Dendritic cell treated with granulocyte-macrophage colony-stimulating factor and Interleukin-4, amounts not matched to agents 40 ng/mL and 50 ng/mL, for 4 days (primary cell): ENCODE results near the gene KHDC1.
"Not testable (repeated sequence)": the region's sequence is repeated elsewhere in the genome, so short reads cannot be mapped to it uniquely, and the experiment has no call there.

ENCODE experiments used
- H3K27ac Mint-ChIP-seq: one replicate; pipeline ENCODE4 v1.8.0; 2022; ENCODE audit warnings: mild to moderate bottlenecking, mixed read lengths
- H3K27me3 Mint-ChIP-seq: one replicate; pipeline ENCODE4 v1.8.0; 2022; ENCODE audit warnings: mild to moderate bottlenecking, mixed read lengths
- H3K36me3 Mint-ChIP-seq: one replicate; pipeline ENCODE4 v1.8.0; 2022; ENCODE audit warnings: low read depth, mixed read lengths
- H3K4me1 Mint-ChIP-seq: one replicate; pipeline ENCODE4 v1.8.0; 2022; ENCODE audit warnings: low read depth, mixed read lengths
- H3K4me3 Mint-ChIP-seq: one replicate; pipeline ENCODE4 v1.8.0; 2022; ENCODE audit warnings: mild to moderate bottlenecking, moderate library complexity, mixed read lengths
- H3K9me3 Mint-ChIP-seq: one replicate; pipeline ENCODE4 v1.8.0; 2022; ENCODE audit warnings: mixed read lengths
- intact Hi-C: fragments of 100-400 bp; cut with micrococcal nuclease; formaldehyde crosslinking; loops from one replicate; pipeline ENCODE4 v1.15.0; 2022

The KHDC1 gene

GRCh38 chr6:73233048-73233447 lies 29.9 kb downstream of the KHDC1 start:
- H3K27ac Mint-ChIP-seq = no peak overlapping the region
- H3K4me3 Mint-ChIP-seq = no peak overlapping the region
- H3K27me3 Mint-ChIP-seq = no peaks in the 10 kb centered on the region
- H3K4me1 Mint-ChIP-seq = peaks cover 9% of the 10 kb centered on the region
- no peaks in the 10 kb centered on the region for H3K9me3 Mint-ChIP-seq
- intact Hi-C loops = no loop called here
- no peaks in the 10 kb centered on the region for H3K36me3 Mint-ChIP-seq

- H3K4me1 Mint-ChIP-seq = peaks cover 9% of the 10 kb centered on the region
- no peak overlapping the region for H3K27ac Mint-ChIP-seq
- H3K9me3 Mint-ChIP-seq = no peaks in the 10 kb centered on the region
- no peak overlapping the region for H3K4me3 Mint-ChIP-seq
- intact Hi-C loops = no loop called here
- H3K36me3 Mint-ChIP-seq = no peaks in the 10 kb centered on the region
- no peaks in the 10 kb centered on the region for H3K27me3 Mint-ChIP-seq
Observed at GRCh38 chr6:73231986-73232391, 31.0 kb downstream of the KHDC1 start.

DNA sequence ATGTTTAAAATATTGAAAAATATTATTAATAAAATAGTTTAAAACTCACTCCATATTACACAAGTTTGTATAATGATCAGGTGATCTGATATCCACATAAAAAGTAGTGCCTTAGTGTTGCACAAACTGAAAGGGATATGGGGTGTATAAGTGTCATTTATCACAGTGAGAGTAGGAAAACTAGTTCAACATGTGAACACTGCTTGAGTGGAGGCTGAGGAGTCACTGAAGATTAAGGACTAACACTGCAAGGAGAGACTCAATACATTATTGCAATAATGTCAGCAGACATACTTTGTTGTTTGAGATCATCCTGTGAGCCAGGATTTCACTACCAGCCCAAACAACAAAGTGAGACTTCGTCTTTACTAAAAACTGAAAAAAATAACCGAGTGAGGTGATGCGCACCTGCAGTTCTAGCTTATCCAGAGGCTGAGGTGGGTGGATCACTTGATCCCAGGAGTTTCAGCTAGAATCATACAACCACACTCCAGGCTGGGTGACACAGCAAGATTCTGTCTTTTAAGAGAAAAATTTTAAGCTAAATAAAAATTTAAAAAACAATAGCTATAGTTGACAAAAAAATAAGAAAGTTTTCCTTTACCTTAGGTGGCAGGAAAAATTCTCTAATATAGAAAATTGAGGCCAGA lies 35.3 kb downstream of the KHDC1 start:
- intact Hi-C loops = no loop called here
- no peak overlapping the region for H3K4me3 Mint-ChIP-seq
- H3K9me3 Mint-ChIP-seq = peaks cover 9% of the 10 kb centered on the region
- no peaks in the 10 kb centered on the region for H3K36me3 Mint-ChIP-seq
- H3K4me1 Mint-ChIP-seq = peaks cover 9% of the 10 kb centered on the region
- H3K27ac Mint-ChIP-seq = no peak overlapping the region
- no peaks in the 10 kb centered on the region for H3K27me3 Mint-ChIP-seq

DNA sequence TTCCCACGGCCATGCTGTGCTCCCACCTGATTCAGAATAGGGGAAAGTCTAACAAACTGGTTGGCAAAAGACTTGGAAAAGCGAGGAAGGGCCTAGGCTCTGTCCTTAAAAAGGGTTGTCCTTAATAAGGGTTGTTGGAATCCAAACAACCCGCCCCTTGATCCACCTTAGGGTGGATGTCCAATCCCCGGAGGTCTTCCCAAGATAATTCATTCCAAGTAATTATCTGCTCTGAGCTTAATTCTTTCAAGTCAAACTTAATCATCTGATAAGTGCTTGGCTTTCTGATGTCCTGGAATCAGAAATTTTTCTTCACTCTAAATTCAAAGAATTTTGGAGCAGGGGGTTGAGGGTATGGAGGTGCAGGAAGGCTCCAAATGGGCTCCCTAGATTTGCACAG lies 37.6 kb downstream of the KHDC1 start, which contains the start of gene KHDC1L:
TSS of gene KHDC1L (minus strand) at position 101 of the 400 bp plus-strand sequence. CDS start at position 13, 88 bp downstream.
- Mint-ChIP-seq H3K4me1 (no peaks in the 10 kb centered on the region), H3K36me3 (no peaks in the 10 kb centered on the region), H3K27me3 (no peaks in the 10 kb centered on the region), H3K4me3 (no peak within 1 kb of the TSS), H3K9me3 (peaks cover 9% of the 10 kb centered on the region), H3K27ac (no peak within 1 kb of the TSS)
- intact Hi-C loops = no loop called here

- Mint-ChIP-seq H3K4me1 (no peaks in the 10 kb centered on the region), H3K36me3 (no peaks in the 10 kb centered on the region), H3K27me3 (no peaks in the 10 kb centered on the region), H3K27ac (no peak overlapping the region), H3K4me3 (no peak overlapping the region), H3K9me3 (no peaks in the 10 kb centered on the region)
- intact Hi-C loops = no loop called here
Observed at GRCh38 chr6:73216859-73217258, 46.1 kb downstream of the KHDC1 start.

DNA sequence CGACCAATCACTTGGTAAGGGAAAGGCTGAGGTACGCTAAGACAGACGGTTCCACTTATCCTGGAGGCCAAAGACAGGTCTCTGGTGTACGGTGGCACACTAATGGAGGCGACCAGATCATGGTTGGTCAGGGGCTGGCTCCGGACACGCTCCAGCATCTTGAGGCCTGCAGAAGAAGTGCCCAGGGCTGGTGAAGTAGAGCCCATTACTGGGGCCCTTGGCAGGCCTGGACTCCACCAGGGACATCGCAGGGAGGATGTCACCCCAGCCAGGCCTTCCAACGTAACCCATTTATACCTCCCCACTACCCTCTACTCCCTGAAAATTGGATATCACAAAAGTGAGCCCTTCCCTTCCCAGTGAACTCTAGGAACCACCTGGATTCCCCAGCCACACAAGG lies 53.9 kb downstream of the KHDC1 start:
- no peaks in the 10 kb centered on the region for H3K36me3 Mint-ChIP-seq
- no peaks in the 10 kb centered on the region for H3K4me1 Mint-ChIP-seq
- H3K27me3 Mint-ChIP-seq = no peaks in the 10 kb centered on the region
- no peak overlapping the region for H3K27ac Mint-ChIP-seq
- H3K9me3 Mint-ChIP-seq = no peaks in the 10 kb centered on the region
- H3K4me3 Mint-ChIP-seq = no peak overlapping the region
- intact Hi-C loops = no loop called here

DNA sequence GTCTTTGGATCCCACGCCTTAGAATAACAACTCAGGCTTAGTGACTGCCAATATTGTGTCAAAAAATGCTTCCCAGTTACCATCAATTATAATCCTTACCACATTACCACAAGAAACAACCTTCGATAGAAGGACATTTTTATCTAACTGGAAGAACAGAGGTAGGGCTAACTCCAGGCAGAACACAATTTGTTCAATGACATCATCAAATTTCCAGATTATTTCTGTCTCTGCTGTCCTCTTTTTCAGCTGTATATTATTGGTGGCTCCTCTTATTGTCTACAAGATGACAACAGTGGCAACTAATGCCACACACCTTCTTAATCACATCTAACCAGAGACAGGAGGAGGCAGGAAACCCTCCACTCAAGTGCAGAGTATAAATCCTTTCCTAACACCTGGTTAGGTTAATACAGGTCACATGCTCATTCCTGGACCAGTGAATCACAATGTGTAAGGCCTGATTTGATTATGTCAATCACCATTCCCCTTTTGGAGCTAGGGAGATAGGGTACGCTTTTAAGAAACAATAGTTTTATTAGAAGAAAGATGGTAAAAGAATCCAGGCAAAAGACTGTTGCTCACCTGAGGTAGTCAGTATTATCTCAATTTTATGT lies 55.7 kb downstream of the KHDC1 start:
- H3K27ac Mint-ChIP-seq = no peak overlapping the region
- H3K9me3 Mint-ChIP-seq = no peaks in the 10 kb centered on the region
- H3K4me1 Mint-ChIP-seq = no peaks in the 10 kb centered on the region
- H3K4me3 Mint-ChIP-seq = no peak overlapping the region
- H3K36me3 Mint-ChIP-seq = no peaks in the 10 kb centered on the region
- no peaks in the 10 kb centered on the region for H3K27me3 Mint-ChIP-seq
- intact Hi-C loops = no loop called here

GRCh38 chr6:73204252-73204651 lies 58.7 kb downstream of the KHDC1 start:
- H3K4me3 Mint-ChIP-seq = no peak overlapping the region
- H3K27me3 Mint-ChIP-seq = no peaks in the 10 kb centered on the region
- intact Hi-C loops = no loop called here
- H3K36me3 Mint-ChIP-seq = no peaks in the 10 kb centered on the region
- H3K9me3 Mint-ChIP-seq = no peaks in the 10 kb centered on the region
- no peaks in the 10 kb centered on the region for H3K4me1 Mint-ChIP-seq
- H3K27ac Mint-ChIP-seq = no peak overlapping the region

DNA sequence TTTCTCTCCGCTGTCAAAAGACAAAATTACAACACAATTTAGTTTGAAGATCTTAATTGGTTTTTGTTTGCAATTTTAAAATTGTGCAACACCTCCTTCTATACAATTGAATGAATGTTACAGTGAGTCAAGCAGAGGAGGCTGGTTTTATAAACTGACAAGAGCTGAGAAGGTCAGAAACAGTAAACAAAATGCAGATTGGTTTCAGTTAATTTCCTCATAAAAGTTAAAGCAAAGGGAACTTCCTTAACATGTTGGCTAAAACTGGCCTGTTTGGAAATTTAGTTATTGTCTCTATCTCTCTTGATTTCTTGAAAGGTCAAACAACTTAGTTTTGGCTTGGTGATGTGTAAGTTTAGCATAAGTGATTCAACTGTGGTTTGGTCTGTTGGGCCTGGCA lies 59.9 kb downstream of the KHDC1 start:
- Mint-ChIP-seq H3K36me3 (no peaks in the 10 kb centered on the region), H3K27ac (no peak overlapping the region), H3K4me3 (no peak overlapping the region), H3K27me3 (no peaks in the 10 kb centered on the region), H3K9me3 (no peaks in the 10 kb centered on the region), H3K4me1 (no peaks in the 10 kb centered on the region)
- intact Hi-C loops = no loop called here

GRCh38 chr6:73200735-73201134 lies 62.3 kb downstream of the KHDC1 start:
- H3K9me3 Mint-ChIP-seq = no peaks in the 10 kb centered on the region
- H3K4me3 Mint-ChIP-seq = no peak overlapping the region
- intact Hi-C loops = no loop called here
- H3K4me1 Mint-ChIP-seq = no peaks in the 10 kb centered on the region
- H3K36me3 Mint-ChIP-seq = no peaks in the 10 kb centered on the region
- no peaks in the 10 kb centered on the region for H3K27me3 Mint-ChIP-seq
- no peak overlapping the region for H3K27ac Mint-ChIP-seq

GRCh38 chr6:73200247-73200646 lies 62.7 kb downstream of the KHDC1 start:
- no peak overlapping the region for H3K4me3 Mint-ChIP-seq
- no peak overlapping the region for H3K27ac Mint-ChIP-seq
- H3K9me3 Mint-ChIP-seq = no peaks in the 10 kb centered on the region
- no peaks in the 10 kb centered on the region for H3K36me3 Mint-ChIP-seq
- H3K27me3 Mint-ChIP-seq = no peaks in the 10 kb centered on the region
- intact Hi-C loops = no loop called here
- no peaks in the 10 kb centered on the region for H3K4me1 Mint-ChIP-seq

- Mint-ChIP-seq H3K4me3 (no peak overlapping the region), H3K9me3 (no peaks in the 10 kb centered on the region), H3K4me1 (no peaks in the 10 kb centered on the region), H3K27me3 (no peaks in the 10 kb centered on the region), H3K36me3 (no peaks in the 10 kb centered on the region), H3K27ac (no peak overlapping the region)
- intact Hi-C loops = no loop called here
Observed at GRCh38 chr6:73194744-73195143, 68.3 kb downstream of the KHDC1 start.

DNA sequence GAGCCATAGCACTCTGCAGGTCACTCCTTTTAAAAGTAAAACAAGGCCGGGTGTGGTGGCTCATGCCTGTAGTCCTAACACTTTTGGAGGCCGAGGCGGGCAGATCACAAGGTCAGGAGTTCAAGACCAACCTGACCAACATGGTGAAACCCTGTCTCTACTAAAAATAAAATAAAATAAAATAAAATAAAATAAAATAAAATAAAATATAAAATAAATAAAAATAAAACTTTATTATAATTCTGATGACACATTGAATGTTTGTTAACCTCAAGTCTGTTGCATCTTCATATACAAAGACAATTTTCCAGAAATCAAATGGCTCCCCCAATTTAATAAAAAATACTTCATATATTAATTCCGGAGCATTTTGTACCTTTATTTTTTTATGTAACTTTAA lies 69.7 kb downstream of the KHDC1 start:
- H3K9me3 Mint-ChIP-seq, H3K4me3 Mint-ChIP-seq, H3K27me3 Mint-ChIP-seq, H3K27ac Mint-ChIP-seq, H3K4me1 Mint-ChIP-seq, H3K36me3 Mint-ChIP-seq, intact Hi-C loops: not testable (repeated sequence)
